HG02943 (cell line): ENCODE data around the gene RAB28.
"Not testable (repeated sequence)": the region's sequence is repeated elsewhere in the genome, so short reads cannot be mapped to it uniquely, and the experiment has no call there.

Source experiments
- ATAC-seq: cut with Tn5 transposase; IDR thresholded peaks from one replicate; pipeline ENCODE4 v1.9.1; 2021; ENCODE audit warnings: mild to moderate bottlenecking, low read depth, moderate library complexity; ENCODE audit not compliant: unreplicated experiment

RAB28 gene

GRCh38 chr4:13454786-13455185, 29.4 kb downstream of the RAB28 start:
- ATAC-seq: no peak

GRCh38 chr4:13452927-13453579, 31.1 kb downstream of the RAB28 start:
- no peak for ATAC-seq

- no peak for ATAC-seq
These were observed 34.5 kb downstream of the RAB28 start for GRCh38 chr4:13449590-13449989.

GRCh38 chr4:13445841-13446790, 38.0 kb downstream of the RAB28 start:
- no peak for ATAC-seq

GRCh38 chr4:13441506-13441905, 42.6 kb downstream of the RAB28 start:
- ATAC-seq: no peak

- no peak for ATAC-seq
These were observed 47.2 kb downstream of the RAB28 start for GRCh38 chr4:13436962-13437361.

- no peak for ATAC-seq
These were observed 51.7 kb downstream of the RAB28 start for GRCh38 chr4:13432453-13432852.

GRCh38 chr4:13430834-13431568, 53.1 kb downstream of the RAB28 start:
- no peak for ATAC-seq

GRCh38 chr4:13427599-13428325, 56.4 kb downstream of the RAB28 start:
- no peak for ATAC-seq

- ATAC-seq: no peak
These were observed 68.9 kb downstream of the RAB28 start for GRCh38 chr4:13415068-13415785.

GRCh38 chr4:13413729-13414437, 70.3 kb downstream of the RAB28 start:
- no peak for ATAC-seq

- no peak for ATAC-seq
These were observed 72.2 kb downstream of the RAB28 start for GRCh38 chr4:13411942-13412341.

GRCh38 chr4:13409324-13409723, 74.8 kb downstream of the RAB28 start:
- no peak for ATAC-seq

- not testable (repeated sequence) for ATAC-seq
These were observed 78.0 kb downstream of the RAB28 start for GRCh38 chr4:13406156-13406555.

GRCh38 chr4:13403833-13404232, 80.3 kb downstream of the RAB28 start:
- no peak for ATAC-seq

GRCh38 chr4:13403326-13403725, 80.8 kb downstream of the RAB28 start:
- no peak for ATAC-seq

- no peak for ATAC-seq
These were observed 84.9 kb downstream of the RAB28 start for GRCh38 chr4:13399257-13399656.

- no peak for ATAC-seq
These were observed 88.0 kb downstream of the RAB28 start for GRCh38 chr4:13396161-13396560.

GRCh38 chr4:13389901-13390300, 94.2 kb downstream of the RAB28 start:
- ATAC-seq: not testable (repeated sequence)
